HepG2 (cell line): ENCODE measurements around the gene SPATA25. TPM values are rescaled to one million over a fixed set of nuclear protein-coding genes. Genes with fewer than 3 reads are reported as not detected.

Source experiments
- EHMT2 ChIP-seq: fragments of 200-600 bp; sonication (generic); IDR thresholded peaks from 2 replicates; pipeline ENCODE4 v1.7.0; 2017; ENCODE audit warnings: antibody characterized with exemption, low read depth, low read length, borderline replicate concordance
- NR2C2 ChIP-seq: sonication (generic); formaldehyde crosslinking; IDR thresholded peaks from 2 replicates; pipeline ENCODE4 v1.4.0; 2020; ENCODE audit warnings: missing genetic modification reagents, mild to moderate bottlenecking, moderate library complexity, borderline replicate concordance
- PPARG ChIP-seq: conservative IDR thresholded peaks from 2 replicates; pipeline ENCODE4 v1.6.1; 2016; ENCODE audit warnings: missing biosample characterization, missing genetic modification reagents
- RERE ChIP-seq: IDR thresholded peaks from 2 replicates; pipeline ENCODE4 v1.6.1; 2016; ENCODE audit warnings: low read depth, missing genetic modification reagents, missing compliant biosample characterization
- ZFP91 ChIP-seq: sonication (generic); formaldehyde crosslinking; IDR thresholded peaks from 2 replicates; pipeline ENCODE4 v1.9.0; 2022; ENCODE audit warnings: missing genetic modification reagents, mild to moderate bottlenecking, borderline replicate concordance
- polyA plus RNA-seq, 8 experiments: library from polyadenylated mRNA; depleted of rRNA in 3 of 8; stranded (reverse) in 7 of 8; unstranded in 1 of 8; fragments of >200 nt; fragmentation: Illumina TruSeq in 4 of 8; extraction: Trizol in 4 of 8; gene quantifications; 2 replicates each; pipeline versions ENCODE4 v1.2.1 to v1.2.3, GENCODE V29; 2011 to 2016; ENCODE audit warnings: low read depth in 4 of 8, missing spikeins in 1 of 8, mixed read lengths in 1 of 8; ENCODE audit not compliant: insufficient read depth in 1 of 8
- total RNA-seq, 5 experiments: library from RNA; depleted of rRNA; stranded (reverse); fragments of >200 nt; fragmentation: Illumina TruSeq; extraction: Trizol; gene quantifications; 2 replicates each; pipeline ENCODE4 v1.2.3, GENCODE V29; 2016; ENCODE audit warnings: low read depth in 1 of 5
- TF ChIP-seq, protein P1 (sequence below), 2 experiments: fragments of 450-650 bp in 1 of 2; sonication (generic) in 1 of 2; formaldehyde crosslinking in 1 of 2; IDR thresholded peaks; 2 replicates each; pipeline versions ENCODE4 v1.6.1 to v1.8.0; 2016 to 2022; ENCODE audit warnings: antibody characterized with exemption in 1 of 2, mild to moderate bottlenecking in 1 of 2, missing genetic modification reagents in 1 of 2

The SPATA25 gene
- total and polyA plus RNA-seq, 2 of the 13 experiments (the other 11 are each of a cell fraction or from before 2014, with no cell fraction given), result 4.8 to 7.6 TPM

GRCh38 chr20:45886590-45887345 is 654 bp downstream of the SPATA25 start (continued):
- TF ChIP-seq RERE (no peak), EHMT2 (no peak), NR2C2 (CRISPR knock-in tag) (no peak), PPARG (CRISPR knock-in tag) (no peak), ZFP91 (CRISPR knock-in tag) (peak; percentile 38; the same call in 1 of the 2 replicates)
- TF ChIP-seq, protein P1, sequence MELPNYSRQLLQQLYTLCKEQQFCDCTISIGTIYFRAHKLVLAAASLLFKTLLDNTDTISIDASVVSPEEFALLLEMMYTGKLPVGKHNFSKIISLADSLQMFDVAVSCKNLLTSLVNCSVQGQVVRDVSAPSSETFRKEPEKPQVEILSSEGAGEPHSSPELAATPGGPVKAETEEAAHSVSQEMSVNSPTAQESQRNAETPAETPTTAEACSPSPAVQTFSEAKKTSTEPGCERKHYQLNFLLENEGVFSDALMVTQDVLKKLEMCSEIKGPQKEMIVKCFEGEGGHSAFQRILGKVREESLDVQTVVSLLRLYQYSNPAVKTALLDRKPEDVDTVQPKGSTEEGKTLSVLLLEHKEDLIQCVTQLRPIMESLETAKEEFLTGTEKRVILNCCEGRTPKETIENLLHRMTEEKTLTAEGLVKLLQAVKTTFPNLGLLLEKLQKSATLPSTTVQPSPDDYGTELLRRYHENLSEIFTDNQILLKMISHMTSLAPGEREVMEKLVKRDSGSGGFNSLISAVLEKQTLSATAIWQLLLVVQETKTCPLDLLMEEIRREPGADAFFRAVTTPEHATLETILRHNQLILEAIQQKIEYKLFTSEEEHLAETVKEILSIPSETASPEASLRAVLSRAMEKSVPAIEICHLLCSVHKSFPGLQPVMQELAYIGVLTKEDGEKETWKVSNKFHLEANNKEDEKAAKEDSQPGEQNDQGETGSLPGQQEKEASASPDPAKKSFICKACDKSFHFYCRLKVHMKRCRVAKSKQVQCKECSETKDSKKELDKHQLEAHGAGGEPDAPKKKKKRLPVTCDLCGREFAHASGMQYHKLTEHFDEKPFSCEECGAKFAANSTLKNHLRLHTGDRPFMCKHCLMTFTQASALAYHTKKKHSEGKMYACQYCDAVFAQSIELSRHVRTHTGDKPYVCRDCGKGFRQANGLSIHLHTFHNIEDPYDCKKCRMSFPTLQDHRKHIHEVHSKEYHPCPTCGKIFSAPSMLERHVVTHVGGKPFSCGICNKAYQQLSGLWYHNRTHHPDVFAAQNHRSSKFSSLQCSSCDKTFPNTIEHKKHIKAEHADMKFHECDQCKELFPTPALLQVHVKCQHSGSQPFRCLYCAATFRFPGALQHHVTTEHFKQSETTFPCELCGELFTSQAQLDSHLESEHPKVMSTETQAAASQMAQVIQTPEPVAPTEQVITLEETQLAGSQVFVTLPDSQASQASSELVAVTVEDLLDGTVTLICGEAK (IDR thresholded peaks at IDR 0.05), result no peak
- TF ChIP-seq, protein P1 (CRISPR knock-in tag; IDR thresholded peaks at IDR 0.05), result no peak
